GM19099 (cell line): ENCODE data around the gene ERCC6.

Source experiments
- POLR2A ChIP-seq: IDR thresholded peaks from 3 replicates; pipeline ENCODE4 v1.6.1; 2011; ENCODE audit warnings: low read depth; ENCODE audit not compliant: insufficient read length; ENCODE audit errors: extremely low read depth

Gene ERCC6

DNA sequence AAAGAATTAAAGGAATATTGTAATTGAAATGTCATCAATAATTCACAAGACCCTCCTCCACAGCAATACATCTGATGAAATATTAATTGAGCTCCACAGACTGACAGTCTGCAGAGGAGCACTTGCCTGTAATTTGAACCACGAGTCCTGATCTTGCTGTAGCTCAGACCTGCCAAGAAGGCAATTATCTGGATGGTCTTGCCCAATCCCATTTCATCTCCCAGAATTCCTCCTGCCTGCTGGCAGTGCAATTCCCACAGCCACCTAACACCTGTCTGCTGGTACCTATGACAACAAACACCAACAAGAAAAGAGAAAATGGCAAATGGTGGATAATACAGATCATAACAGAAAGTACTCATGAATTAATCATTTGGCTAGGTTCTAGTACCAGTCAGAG, 38.5 kb downstream of the ERCC6 start:
- TF ChIP-seq POLR2A: no peak

DNA sequence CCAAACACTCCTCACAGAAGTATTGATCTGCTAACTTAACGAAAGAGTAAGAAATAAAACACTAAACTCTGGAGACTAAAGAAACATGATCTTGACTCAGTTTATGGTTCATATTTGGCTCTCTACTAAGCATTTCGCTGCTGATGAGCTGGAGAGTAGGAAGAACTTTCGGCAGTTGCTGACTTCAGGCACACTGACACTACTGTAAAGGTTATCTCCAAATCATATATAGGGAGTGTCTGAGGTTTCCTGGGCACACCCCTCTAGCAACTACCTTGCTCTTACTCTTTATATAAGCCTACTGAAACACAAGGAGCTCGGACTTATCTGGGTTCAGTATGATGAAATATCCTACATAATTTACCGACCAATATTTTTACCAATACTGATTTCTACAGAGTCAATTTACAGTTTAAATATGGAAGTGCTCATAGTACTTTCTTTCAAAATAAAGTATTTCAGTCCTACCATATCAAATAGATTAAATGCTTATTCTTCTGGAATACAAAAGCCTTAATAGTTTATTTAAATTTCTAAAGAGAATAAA, 39.5 kb downstream of the ERCC6 start:
- TF ChIP-seq POLR2A: no peak

DNA sequence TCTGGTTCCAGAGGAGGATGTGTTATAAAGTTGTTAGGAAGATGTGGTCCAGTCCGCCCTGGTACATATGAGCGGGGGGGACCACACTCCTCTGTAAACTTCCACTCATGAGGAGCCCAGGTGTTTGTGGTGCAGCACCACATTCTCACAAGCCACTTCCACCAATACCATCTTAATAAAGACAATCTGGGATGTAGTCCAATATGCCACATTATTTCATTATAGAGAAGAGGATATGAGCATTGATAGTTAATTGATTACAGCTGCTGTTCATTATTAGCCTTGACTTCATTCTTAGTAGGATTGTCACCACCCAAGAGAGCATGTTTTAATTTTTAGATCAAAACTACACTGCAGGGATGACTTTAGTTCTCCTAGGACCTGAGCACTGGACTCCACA, 40.5 kb downstream of the ERCC6 start:
- no peak for TF ChIP-seq POLR2A

DNA sequence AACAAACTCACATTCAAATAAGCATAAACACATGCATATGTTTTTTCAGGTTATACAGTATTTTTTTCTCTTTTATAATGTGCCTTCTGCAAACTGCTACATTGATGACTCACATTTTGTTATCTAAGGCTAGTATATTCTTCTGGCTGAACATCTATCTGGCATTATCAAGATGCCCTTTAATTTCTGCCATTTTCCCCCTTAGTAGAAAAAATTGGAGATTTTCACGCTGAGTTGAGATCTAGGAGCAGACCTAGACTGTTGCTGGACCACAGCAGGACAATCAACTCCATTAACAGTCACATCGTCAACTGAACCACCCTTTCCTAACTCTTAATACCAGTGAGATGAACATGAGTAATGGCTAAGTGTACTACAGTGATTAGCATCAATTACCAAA, 41.6 kb downstream of the ERCC6 start:
- TF ChIP-seq POLR2A: no peak

DNA sequence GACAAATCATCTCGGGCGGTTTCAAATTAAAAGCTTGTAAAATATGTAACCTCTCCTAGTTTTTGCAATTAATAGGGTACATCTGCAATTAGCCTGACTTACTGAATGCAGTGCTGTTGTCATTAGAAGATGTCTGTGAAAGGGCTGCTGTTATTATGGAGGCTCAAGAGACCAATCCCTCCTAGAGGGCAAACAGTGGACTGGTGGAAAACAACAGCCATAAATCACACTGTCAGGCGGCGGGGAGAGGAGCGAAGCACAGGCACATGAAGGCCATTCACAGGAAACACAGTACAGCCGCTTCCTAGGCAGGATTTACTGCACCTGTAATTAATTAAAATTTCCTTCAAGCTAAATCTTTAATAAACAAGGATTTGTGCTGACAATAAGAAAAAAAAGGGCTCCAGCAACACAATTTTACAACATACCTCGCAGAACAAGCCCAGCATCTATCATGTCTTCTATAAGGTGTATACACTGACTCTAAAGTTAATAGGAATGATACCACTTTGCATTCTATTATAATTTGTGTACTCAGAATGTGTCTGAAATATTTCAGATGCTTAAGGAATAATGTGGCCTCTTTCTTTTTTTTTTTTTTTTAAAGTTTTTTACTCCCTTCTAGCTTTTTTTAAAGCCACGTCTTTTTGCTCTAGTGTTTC, 50.7 kb downstream of the ERCC6 start:
- TF ChIP-seq POLR2A: no peak

DNA sequence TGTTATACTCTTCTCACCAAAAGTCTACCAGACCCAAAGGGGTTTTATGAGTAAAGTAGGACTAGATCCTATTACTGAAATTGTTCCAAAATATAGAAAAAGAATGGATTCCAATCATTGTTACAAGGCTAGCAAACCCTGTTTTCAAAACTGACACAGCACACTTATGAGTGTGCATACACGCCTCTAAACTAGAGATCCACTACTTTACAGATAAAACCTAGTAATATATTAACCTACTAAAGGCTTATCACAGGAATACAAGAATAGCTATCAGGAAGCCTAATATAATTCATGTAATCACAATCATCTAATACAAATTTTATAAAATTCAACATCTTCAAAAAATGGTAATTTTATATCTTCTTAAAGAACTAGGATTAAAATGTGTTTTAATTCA, 52.2 kb downstream of the ERCC6 start:
- TF ChIP-seq POLR2A: no peak

DNA sequence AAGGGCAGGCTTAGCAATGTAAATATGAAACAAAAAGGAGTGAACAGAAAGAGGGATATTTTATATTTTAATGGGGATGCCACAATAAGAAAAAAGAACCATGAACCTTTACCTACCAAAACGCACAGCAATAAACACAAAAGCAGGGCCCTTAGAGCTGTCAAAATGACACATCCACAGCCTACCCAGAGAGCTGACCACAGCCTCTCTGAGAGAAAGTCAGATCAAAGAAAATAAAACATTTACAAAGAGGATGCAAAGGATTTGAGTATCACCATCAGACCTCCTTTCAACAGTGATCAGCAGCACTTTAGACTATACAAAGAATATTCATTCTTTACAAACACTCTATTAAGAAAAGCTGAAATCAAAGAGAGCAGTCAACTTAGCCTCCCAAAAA, 52.9 kb downstream of the ERCC6 start:
- no peak for TF ChIP-seq POLR2A

DNA sequence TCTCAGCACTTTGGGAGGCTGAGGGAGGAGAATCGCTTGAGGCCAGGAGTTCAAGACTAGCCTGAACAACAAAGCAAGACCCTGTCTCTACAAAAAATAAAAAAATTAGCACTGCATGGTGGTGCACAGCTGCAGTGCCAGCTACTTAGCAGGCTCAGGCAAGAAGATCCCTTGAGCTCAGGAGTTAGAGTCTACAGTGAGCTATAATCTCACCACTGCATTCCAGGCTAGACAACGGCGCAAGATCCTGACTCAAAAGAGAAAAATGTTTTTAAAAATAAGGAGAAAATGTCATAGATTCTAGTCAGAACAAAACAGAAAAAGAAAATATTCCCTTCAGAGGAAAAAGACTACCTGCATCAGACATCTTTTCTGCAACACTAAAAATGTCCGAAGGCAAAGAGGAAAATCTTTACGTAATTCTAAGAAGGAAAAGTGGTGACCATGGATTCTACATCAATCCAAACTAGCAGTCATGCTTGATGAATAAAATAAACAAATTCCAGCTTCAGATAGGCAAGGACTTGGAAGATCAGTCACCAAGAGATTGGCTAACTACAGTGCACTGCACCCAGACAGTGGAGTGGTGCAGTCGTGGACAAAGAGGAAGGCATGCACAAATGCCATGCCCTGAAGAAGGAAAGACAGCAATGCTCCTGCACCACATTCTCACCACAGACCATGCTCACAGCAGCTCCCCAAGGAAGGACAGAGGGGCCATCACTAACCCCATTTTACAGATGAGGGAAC, 54.3 kb downstream of the ERCC6 start:
- no peak for TF ChIP-seq POLR2A

DNA sequence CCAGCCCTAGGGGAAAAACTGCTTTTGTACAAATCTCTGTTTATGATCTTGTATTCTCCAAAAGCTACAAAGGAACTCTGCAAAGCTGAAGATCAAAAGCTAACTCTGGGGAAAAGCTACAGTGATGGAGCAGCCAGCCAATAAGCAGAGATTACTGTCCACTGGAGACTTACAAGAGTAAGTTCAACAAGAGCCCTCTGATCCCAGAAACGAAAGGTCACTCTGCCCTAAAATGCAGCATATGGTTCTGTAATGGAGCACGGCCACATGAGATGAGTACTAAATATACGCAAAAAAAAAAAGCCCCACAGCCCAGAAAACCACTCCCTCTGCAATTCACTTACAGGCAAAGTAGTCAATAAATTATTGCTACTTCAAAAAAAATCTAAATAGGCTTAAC, 60.1 kb downstream of the ERCC6 start:
- TF ChIP-seq POLR2A: no peak

DNA sequence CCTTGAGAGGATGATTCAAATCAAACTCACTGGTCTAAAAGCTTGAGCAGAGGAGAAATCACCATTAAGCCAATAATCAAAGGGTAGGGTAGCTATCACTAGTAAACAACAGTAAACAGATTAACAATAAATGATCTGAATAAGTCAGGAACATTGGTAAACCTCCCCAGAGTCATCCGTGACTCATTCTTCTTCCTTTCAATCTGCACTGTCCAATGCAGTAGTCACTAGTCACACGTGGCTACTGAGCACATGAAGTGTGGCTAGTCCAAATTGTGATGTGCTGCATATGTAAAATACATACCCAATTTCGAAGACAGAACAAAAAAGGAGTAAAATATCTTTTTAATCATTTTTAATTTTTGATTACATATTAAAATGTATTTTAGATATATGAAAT, 64.0 kb downstream of the ERCC6 start:
- TF ChIP-seq POLR2A: no peak

DNA sequence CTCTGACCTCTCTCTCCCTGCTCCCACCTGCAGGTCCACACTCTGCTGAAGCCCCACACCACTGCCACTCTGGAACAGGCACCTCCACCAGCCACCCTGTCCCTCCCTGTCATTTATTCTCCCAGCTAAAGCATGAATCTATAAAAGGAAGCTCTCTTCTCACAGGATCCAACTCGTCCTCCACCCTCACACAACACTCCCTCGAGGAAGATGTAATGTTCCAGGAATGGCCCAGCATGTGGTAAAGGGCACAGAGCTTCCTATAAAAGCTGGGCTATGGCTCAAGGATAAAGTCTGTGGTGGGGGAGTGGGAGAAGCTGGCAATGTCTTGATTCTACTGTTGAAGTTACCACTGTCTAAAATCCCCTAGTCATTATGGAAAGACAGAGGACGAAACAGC, 67.4 kb downstream of the ERCC6 start:
- no peak for TF ChIP-seq POLR2A

DNA sequence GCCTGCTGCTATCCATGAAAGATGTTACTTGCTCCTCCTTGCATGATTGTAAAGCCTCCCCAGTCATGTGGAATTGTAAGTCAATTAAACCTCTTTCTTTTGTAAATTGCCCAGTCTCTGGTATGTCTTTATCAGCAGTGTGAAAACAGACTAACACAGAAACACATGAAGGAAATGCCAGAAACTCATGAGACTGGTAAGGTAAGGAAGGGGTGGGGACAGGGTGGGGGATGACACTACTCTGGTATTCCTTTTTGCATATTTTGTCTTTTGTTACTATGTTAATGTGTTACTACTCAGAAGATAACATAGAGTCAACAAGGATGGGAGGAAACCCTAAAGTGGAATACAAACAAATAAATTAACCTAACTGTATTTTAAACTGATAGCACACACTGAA, 73.2 kb downstream of the ERCC6 start:
- no peak for TF ChIP-seq POLR2A
